Measurements from ENCODE around the gene SULT1C4. TPM values are rescaled to one million over a fixed set of nuclear protein-coding genes. Genes with fewer than 3 reads are reported as not detected.

The SULT1C4 gene
- total and polyA plus RNA-seq, 5 donors from 2014 or later, result 0.62 TPM; not detected in 4

DNA sequence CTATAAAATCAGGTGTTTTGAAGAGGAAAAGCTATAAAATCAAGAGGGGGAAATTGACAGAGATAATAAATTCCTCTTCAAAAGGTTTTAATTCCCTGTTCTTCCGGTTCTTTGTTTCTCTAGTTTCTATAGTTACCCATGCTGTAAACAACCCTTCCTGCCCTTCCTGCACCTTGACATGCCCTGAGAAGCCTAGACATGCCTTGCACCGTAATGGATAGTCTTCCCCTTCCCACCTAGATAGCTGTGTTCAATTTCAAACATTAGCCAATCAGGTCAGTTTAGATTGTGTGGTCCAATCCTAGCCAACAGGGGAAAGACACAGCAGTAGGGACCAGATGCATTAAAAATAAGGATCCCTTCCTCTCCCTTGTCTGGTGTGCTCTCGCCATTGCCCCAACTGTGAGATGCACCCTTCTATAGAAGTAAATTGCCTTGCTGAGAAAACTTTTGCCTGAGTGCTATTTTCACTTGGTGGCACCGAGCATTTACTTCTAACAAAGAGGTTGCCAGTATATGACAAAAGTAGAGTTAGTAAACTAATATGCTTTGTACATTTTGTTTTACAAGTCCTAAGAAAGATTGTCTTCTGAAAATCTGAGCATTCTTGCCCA, 27.1 kb downstream of the SULT1C4 start:
- Mint-ChIP-seq H3K36me3 (peaks cover 3% of the 10 kb centered on the region), H3K4me1 (no peaks in the 10 kb centered on the region), H3K4me3 (no peak overlapping the region), H3K27ac (no peak overlapping the region), H3K27me3 (peaks cover 24% of the 10 kb centered on the region), H3K9me3 (peaks cover 0 to 28% (median 18%) of the 10 kb centered on the region in 7 donors)
- H3K4me1 ChIP-seq (ENCODE audit: control insufficient read depth, insufficient read depth, low read length, poor library complexity, severe bottlenecking), result no peaks in the 10 kb centered on the region
- peaks cover 7 to 17% of the 10 kb centered on the region in 2 experiments for H3K9me3 ChIP-seq (ENCODE audit: control insufficient read depth in 2 of 2, low read length in 2 of 2)
- DNase-seq (no peak), ATAC-seq (ENCODE audit: low read depth in 2 of 2) (no peak)
- H3K27ac ChIP-seq (ENCODE audit: insufficient read depth, low read length, poor library complexity, severe bottlenecking), result no peak overlapping the region
- no peaks in the 10 kb centered on the region for H3K36me3 ChIP-seq (ENCODE audit: control insufficient read depth, insufficient read depth, low read length)
- H3K4me3 ChIP-seq (ENCODE audit: low read depth, low read length), result no peak overlapping the region
- peaks cover 6% of the 10 kb centered on the region for H3K27me3 ChIP-seq (ENCODE audit: control insufficient read depth, insufficient read depth, low read length)

DNA sequence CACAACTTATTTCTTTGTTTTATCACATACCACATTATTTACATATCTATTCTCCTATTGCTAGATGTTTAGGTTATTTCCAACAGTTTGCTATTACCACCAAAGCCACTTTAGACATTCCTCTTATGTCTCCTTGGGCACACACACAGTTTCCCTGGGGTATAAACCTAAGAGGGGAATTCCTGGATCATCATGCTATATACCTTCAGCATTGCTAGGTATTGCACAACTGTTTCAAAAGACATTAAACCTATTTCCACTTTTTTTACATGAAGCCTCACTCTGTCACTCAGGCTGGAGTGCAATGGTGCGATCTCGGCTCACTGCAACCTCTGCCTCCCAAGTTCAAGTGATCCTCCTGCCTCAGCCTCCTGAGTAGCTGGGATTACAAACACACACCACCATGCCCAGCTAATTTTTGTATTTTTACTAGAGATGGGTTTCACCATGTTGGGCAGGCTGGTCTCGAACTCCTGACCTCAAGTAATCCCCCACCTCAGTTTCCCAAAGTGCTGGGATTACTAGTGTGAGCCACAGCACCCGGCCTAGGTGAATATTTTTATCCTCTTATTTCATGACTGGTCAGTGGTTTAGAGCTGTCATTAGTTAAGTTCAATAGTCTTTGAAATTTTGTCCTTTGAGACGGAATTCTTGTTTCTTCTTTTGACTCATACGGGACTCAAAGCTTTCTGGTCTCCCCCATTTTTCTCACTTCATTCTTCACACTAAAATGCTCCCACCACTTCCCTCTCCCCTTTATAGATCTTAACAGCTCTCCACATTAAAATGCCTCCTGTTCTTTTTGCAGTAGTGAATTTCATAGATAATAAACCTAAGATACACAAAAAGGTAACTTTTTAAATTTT, 30.3 kb downstream of the SULT1C4 start:
- Histone ChIP-seq H3K4me3 (ENCODE audit: low read depth, low read length) (no peak overlapping the region), H3K4me1 (ENCODE audit: control insufficient read depth, insufficient read depth, low read length, poor library complexity, severe bottlenecking) (no peaks in the 10 kb centered on the region), H3K27ac (ENCODE audit: insufficient read depth, low read length, poor library complexity, severe bottlenecking) (no peak overlapping the region), H3K9me3 (ENCODE audit: control insufficient read depth in 2 of 2, low read length in 2 of 2) (peaks cover 6 to 17% of the 10 kb centered on the region in 2 experiments), H3K27me3 (ENCODE audit: control insufficient read depth, insufficient read depth, low read length) (peaks cover 7% of the 10 kb centered on the region), H3K36me3 (ENCODE audit: control insufficient read depth, insufficient read depth, low read length) (no peaks in the 10 kb centered on the region)
- H3K9me3 Mint-ChIP-seq, result peaks cover 0 to 19% (median 6%) of the 10 kb centered on the region in 7 donors
- ATAC-seq (ENCODE audit: low read depth in 2 of 2) (no peak), DNase-seq (no peak)
- no peak overlapping the region for H3K4me3 Mint-ChIP-seq
- peaks cover 15% of the 10 kb centered on the region for H3K27me3 Mint-ChIP-seq
- H3K36me3 Mint-ChIP-seq, result no peaks in the 10 kb centered on the region
- peak overlapping the region in 1 of 3 donors; percentile 22 for H3K27ac Mint-ChIP-seq
- no peaks in the 10 kb centered on the region for H3K4me1 Mint-ChIP-seq

DNA sequence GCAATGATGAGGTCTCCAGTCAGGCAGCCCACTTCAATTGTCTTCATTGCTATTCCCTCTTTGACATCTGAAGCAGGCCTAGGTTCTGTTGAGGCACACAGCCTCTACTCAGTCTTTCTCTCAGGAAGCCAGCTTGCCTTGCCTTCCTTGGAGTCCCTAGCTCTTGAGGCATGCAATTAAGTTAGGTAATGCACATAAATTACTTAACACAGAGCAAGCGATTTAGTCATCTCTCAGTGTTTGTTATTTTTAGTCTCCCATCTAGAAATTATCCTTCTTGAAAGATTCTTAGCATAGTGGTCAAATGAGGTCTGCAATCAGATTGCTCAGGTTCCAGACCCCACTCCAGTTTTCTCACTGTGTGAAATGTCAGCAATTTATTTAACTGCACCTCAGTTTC, 32.0 kb downstream of the SULT1C4 start:
- peaks cover 15% of the 10 kb centered on the region for H3K27me3 Mint-ChIP-seq
- Histone ChIP-seq H3K27me3 (ENCODE audit: control insufficient read depth, insufficient read depth, low read length) (peaks cover 7% of the 10 kb centered on the region), H3K9me3 (ENCODE audit: control insufficient read depth in 2 of 2, low read length in 2 of 2) (peaks cover 4 to 14% of the 10 kb centered on the region in 2 experiments), H3K36me3 (ENCODE audit: control insufficient read depth, insufficient read depth, low read length) (no peaks in the 10 kb centered on the region), H3K27ac (ENCODE audit: insufficient read depth, low read length, poor library complexity, severe bottlenecking) (no peak overlapping the region), H3K4me1 (ENCODE audit: control insufficient read depth, insufficient read depth, low read length, poor library complexity, severe bottlenecking) (no peaks in the 10 kb centered on the region), H3K4me3 (ENCODE audit: low read depth, low read length) (no peak overlapping the region)
- peaks cover 0 to 14% (median 2%) of the 10 kb centered on the region in 7 donors for H3K9me3 Mint-ChIP-seq
- H3K4me1 Mint-ChIP-seq, result no peaks in the 10 kb centered on the region
- ATAC-seq (ENCODE audit: low read depth in 2 of 2), result no peak
- no peak overlapping the region for H3K27ac Mint-ChIP-seq
- no peak for DNase-seq
- H3K36me3 Mint-ChIP-seq, result no peaks in the 10 kb centered on the region
- H3K4me3 Mint-ChIP-seq, result no peak overlapping the region

DNA sequence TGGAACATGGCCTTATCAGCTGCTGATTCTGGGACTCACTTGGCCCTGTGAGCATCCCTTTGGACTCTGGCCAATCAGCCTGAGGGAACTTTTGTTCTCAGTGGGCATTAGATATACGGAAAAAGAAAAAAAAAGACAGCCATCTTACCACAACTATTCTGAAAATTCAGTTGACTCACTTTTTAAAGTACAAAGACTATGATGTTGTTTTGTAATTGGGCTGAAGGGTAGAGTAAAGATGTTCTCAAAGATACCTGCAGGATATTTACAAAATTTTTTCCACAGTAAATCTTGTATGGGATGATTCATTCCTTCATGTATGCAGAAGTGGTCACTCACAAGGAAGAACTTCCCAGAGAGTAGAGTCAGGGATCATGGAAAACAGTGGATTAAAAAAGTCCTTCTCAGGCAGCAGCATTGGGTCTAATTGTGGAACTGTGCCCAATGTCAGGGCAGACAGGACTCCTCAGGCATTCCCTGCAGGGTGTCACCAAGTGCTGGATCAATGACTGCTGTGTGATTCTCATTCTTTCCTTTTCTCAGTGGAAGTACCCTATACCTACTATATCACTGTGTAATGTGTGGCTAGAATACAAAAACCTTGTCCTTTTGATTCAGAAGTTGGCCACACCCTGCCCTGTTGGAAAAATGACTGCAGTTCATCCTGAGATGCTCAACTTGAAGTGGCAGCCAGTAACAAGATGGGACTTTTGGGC, 35.4 kb downstream of the SULT1C4 start:
- Histone ChIP-seq H3K4me3 (ENCODE audit: low read depth, low read length) (no peak overlapping the region), H3K4me1 (ENCODE audit: control insufficient read depth, insufficient read depth, low read length, poor library complexity, severe bottlenecking) (no peaks in the 10 kb centered on the region), H3K27ac (ENCODE audit: insufficient read depth, low read length, poor library complexity, severe bottlenecking) (no peak overlapping the region), H3K36me3 (ENCODE audit: control insufficient read depth, insufficient read depth, low read length) (no peaks in the 10 kb centered on the region), H3K27me3 (ENCODE audit: control insufficient read depth, insufficient read depth, low read length) (peaks cover 4% of the 10 kb centered on the region), H3K9me3 (ENCODE audit: control insufficient read depth in 2 of 2, low read length in 2 of 2) (no peaks in the 10 kb centered on the region)
- ATAC-seq (ENCODE audit: low read depth in 2 of 2), result no peak
- H3K36me3 Mint-ChIP-seq, result no peaks in the 10 kb centered on the region
- H3K27me3 Mint-ChIP-seq, result peaks cover 15% of the 10 kb centered on the region
- DNase-seq, result no peak
- no peak overlapping the region for H3K27ac Mint-ChIP-seq
- no peaks in the 10 kb centered on the region for H3K4me1 Mint-ChIP-seq
- no peak overlapping the region for H3K4me3 Mint-ChIP-seq
- H3K9me3 Mint-ChIP-seq, result peaks cover 0 to 2% (median 0%) of the 10 kb centered on the region in 7 donors

DNA sequence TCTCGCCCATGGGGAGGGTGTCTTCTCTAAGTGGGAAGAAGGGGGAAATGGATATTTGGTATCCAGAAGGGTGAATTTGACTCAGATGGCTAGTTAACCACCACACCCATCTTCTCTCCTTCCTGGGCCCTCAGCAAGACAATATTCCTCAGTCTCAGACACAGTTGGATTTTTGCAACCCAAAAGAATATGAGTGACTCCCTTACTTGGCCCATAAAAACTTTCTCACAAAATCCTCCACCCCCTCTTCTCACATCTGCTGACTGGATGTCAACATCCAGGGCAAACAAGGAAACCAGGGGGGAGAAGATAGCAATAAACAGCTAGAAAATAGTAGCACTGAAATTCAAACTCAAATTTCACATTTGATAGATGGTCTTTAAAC, 35.9 kb downstream of the SULT1C4 start:
- Mint-ChIP-seq H3K27ac (no peak overlapping the region), H3K36me3 (no peaks in the 10 kb centered on the region), H3K4me3 (no peak overlapping the region), H3K4me1 (no peaks in the 10 kb centered on the region), H3K27me3 (peaks cover 12% of the 10 kb centered on the region), H3K9me3 (peaks cover 0 to 2% (median 0%) of the 10 kb centered on the region in 7 donors)
- Histone ChIP-seq H3K4me3 (ENCODE audit: low read depth, low read length) (no peak overlapping the region), H3K27ac (ENCODE audit: insufficient read depth, low read length, poor library complexity, severe bottlenecking) (no peak overlapping the region), H3K4me1 (ENCODE audit: control insufficient read depth, insufficient read depth, low read length, poor library complexity, severe bottlenecking) (no peaks in the 10 kb centered on the region), H3K9me3 (ENCODE audit: control insufficient read depth in 2 of 2, low read length in 2 of 2) (no peaks in the 10 kb centered on the region), H3K27me3 (ENCODE audit: control insufficient read depth, insufficient read depth, low read length) (peaks cover 4% of the 10 kb centered on the region), H3K36me3 (ENCODE audit: control insufficient read depth, insufficient read depth, low read length) (no peaks in the 10 kb centered on the region)
- ATAC-seq (ENCODE audit: low read depth in 2 of 2) (no peak), DNase-seq (no peak)

DNA sequence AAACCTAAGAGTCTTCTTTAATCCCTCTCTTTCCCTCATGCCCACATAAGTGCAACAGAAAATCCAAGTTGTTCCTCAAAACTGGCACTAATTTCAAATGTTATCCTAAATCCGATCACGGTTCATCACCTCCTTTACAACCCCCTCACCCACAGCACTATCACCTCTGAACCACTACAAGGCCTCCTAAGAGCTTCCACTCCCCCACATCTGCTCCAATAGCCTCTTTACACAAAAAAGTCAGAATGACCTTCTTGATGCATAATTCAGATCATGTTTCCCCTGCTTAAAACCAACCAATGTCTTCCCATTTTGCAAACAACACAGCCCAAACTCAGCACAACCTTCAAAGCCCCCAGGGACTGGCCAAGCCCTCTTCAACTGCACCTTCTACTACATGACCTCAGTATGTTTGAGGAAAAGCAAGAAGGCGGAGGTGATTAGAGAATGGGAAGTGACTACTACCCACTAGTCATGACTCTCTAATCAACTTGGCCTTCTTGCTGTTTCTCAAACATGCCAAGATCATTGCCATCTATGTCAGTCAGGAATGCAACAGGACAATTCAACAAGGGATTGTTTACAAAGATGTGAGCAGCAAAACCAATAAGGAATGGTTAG, 36.6 kb downstream of the SULT1C4 start:
- H3K36me3 Mint-ChIP-seq, result no peaks in the 10 kb centered on the region
- H3K27me3 ChIP-seq (ENCODE audit: control insufficient read depth, insufficient read depth, low read length), result peaks cover 4% of the 10 kb centered on the region
- no peaks in the 10 kb centered on the region for H3K4me1 ChIP-seq (ENCODE audit: control insufficient read depth, insufficient read depth, low read length, poor library complexity, severe bottlenecking)
- no peak overlapping the region for H3K27ac ChIP-seq (ENCODE audit: insufficient read depth, low read length, poor library complexity, severe bottlenecking)
- no peak for ATAC-seq (ENCODE audit: low read depth in 2 of 2)
- no peak overlapping the region for H3K4me3 ChIP-seq (ENCODE audit: low read depth, low read length)
- H3K9me3 ChIP-seq (ENCODE audit: control insufficient read depth in 2 of 2, low read length in 2 of 2), result no peaks in the 10 kb centered on the region
- no peak for DNase-seq
- H3K27ac Mint-ChIP-seq, result no peak overlapping the region
- peaks cover 5% of the 10 kb centered on the region for H3K27me3 Mint-ChIP-seq
- peaks cover 0 to 2% (median 0%) of the 10 kb centered on the region in 7 donors for H3K9me3 Mint-ChIP-seq
- no peaks in the 10 kb centered on the region for H3K36me3 ChIP-seq (ENCODE audit: control insufficient read depth, insufficient read depth, low read length)
- H3K4me1 Mint-ChIP-seq, result no peaks in the 10 kb centered on the region
- H3K4me3 Mint-ChIP-seq, result no peak overlapping the region

DNA sequence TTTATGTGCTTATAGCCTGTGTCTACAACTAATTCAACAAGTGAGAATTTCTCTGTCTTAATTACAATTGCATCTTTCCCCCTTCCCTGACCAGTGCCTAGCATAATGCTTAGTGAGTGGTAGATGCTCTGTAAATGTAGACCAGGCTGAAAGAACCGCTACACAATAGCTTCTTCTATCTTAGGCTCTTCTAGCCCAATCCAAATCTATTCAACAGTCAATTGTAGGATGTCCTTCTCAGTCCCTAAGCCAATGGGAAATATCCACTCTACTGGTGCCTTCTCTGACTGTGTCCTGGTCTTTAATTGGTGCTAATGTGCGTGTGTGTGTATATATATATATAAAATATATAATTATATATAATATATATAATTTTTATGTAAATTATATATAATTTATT, 37.2 kb downstream of the SULT1C4 start:
- H3K9me3 Mint-ChIP-seq, result peaks cover 0 to 1% (median 0%) of the 10 kb centered on the region in 7 donors
- no peak overlapping the region for H3K27ac ChIP-seq (ENCODE audit: insufficient read depth, low read length, poor library complexity, severe bottlenecking)
- no peak for DNase-seq
- peaks cover 4% of the 10 kb centered on the region for H3K27me3 Mint-ChIP-seq
- no peaks in the 10 kb centered on the region for H3K36me3 Mint-ChIP-seq
- no peak overlapping the region for H3K4me3 Mint-ChIP-seq
- no peaks in the 10 kb centered on the region for H3K36me3 ChIP-seq (ENCODE audit: control insufficient read depth, insufficient read depth, low read length)
- H3K27ac Mint-ChIP-seq, result no peak overlapping the region
- no peaks in the 10 kb centered on the region for H3K4me1 Mint-ChIP-seq
- peaks cover 2% of the 10 kb centered on the region for H3K27me3 ChIP-seq (ENCODE audit: control insufficient read depth, insufficient read depth, low read length)
- no peak overlapping the region for H3K4me3 ChIP-seq (ENCODE audit: low read depth, low read length)
- no peak for ATAC-seq (ENCODE audit: low read depth in 2 of 2)
- H3K4me1 ChIP-seq (ENCODE audit: control insufficient read depth, insufficient read depth, low read length, poor library complexity, severe bottlenecking), result no peaks in the 10 kb centered on the region
- H3K9me3 ChIP-seq (ENCODE audit: control insufficient read depth in 2 of 2, low read length in 2 of 2), result no peaks in the 10 kb centered on the region
